Glomerular endothelial cell (primary cell): Measurements from ENCODE around the gene NMBR. TPM values are rescaled to one million over a fixed set of nuclear protein-coding genes. Genes with fewer than 3 reads are reported as not detected.
"Not testable (repeated sequence)": the region's sequence is repeated elsewhere in the genome, so short reads cannot be mapped to it uniquely, and the experiment has no call there.

Experiments used
- DNase-seq: peaks from one replicate; pipeline ENCODE4 v3.0.0-alpha.2; 2011; ENCODE audit warnings: low read depth, low spot score; ENCODE audit errors: extremely low read depth
- total RNA-seq: library from RNA; depleted of rRNA; stranded (reverse); fragments of >200 nt; gene quantifications from 2 replicates; pipeline ENCODE4 v1.2.3, GENCODE V29; 2015

NMBR gene
- total RNA-seq, 1 donor from 2014 or later, result not detected

DNA sequence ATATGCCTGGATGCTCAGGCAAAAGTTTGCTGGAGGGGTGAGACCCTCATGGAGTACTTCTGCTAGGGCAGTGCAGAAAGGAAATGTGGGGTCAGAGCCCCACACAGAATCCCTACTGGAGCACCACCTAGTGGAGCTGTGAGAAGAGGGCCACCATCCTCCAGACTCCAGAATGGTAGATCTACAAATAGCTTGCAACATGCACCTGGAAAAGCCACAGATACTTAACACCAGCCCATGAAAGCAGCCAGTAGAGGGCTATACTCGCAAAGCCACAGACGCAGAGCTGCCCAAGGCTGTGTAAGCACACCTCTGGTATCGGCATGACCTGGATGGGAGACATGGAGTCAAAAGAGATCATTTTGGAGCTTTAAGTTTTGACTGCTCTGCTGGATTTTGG is 74.9 kb downstream of the NMBR start:
- no peak for DNase-seq

DNA sequence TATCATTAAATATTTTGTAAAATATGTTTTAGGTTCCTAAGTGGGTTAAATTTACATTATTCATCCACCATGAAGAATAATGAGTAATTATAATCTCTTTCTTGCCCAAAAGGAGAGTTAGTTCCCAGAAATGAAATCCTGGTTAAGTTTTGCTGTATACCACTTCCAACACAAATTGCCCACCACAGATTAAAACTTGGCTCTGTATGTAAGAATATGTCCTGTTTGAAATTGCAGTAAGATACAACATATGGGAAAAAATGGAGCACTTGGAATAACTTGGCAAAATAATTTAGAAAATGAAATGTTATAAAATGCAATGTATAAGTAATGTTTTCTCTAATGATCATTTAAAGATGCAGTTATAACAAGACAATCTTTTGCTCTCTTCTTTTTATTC is 78.5 kb downstream of the NMBR start:
- DNase-seq, result no peak

DNA sequence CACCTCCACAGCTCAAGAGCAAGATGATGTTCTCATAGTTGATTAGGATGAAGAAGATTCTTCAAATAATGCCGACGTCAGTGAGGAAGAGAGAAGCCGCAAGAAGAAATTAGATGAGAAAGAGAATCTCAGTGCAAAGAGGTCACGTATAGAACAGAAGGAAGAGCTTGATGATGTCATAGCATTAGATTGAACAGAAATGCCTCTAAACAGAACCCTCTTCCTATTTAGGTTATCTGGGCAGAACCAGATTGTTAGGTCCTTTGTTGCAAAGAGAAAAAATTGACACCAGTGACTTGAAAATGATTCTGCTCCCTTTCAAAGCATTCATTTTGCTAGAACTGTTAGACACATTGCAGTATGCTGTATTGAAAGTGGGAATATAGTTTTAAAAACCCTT is 84.1 kb downstream of the NMBR start:
- DNase-seq, result not testable (repeated sequence)

DNA sequence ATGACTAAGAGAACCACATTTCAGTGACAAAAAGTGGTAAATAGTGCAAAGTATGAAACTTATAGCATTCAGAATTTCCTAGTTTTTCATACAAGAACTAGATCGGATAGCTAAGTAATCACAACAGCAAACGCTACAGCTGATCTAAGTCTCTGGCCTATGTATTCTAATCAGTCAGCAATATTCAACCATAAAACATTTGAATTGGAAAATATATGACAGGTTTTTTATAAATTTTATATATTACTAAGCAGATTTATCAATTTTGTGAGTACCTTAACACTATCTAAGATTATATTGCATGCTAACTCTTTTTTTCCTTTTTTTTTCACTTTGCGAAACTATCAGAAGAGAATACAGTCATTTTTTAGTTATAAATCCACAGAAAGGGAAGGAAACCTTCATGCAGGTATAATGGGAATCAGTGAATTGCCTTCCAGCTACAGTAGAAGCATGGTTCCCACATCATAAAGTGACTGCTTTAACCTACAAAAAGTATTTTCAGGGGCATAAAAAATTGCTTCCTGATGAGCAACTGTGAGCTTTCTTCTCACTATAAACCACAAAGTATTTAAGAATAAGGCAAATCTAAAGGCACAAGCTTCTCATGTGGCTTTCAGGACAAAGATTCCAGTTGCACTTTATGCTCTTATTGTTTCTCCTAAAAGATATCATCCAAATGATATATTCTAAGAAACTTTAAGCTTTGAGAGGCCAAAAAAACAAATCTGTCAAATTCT is 88.2 kb downstream of the NMBR start:
- no peak for DNase-seq

DNA sequence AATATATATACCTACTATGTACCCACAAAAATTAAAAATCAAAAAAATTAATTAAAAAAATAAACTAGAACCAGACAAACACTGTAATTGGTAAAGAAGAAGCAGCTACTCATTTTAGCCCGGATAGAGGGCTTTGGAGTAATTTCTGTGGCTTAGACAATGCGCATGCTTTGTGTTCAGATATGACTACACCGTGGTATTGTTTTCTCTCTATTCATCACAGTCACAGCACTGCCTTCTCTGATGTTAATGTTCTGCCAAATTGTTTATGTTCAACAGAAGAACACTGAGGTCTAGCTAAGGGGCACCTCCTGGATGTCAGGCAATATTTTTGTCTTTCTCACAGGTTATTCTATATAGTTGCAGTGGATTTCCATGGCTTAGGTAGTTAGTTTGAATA is 91.7 kb downstream of the NMBR start:
- DNase-seq, result no peak

DNA sequence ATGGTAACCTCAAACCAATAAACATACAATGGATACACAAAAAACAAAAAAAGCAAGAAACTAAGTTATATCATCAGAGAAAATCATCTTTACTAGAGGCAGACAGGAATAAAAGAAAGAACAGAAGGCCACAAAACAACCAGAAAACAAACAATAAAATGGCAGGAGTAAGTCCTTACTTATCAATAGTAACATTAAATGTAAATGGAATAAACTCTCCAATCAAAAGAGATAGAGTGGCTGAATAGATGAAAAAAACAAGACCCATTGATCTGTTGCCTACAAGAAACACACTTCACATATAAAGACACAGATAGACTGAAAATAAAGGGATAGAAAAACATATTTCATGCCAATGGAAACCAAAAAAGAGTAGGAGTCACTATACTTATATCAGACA is 95.5 kb downstream of the NMBR start:
- no peak for DNase-seq

DNA sequence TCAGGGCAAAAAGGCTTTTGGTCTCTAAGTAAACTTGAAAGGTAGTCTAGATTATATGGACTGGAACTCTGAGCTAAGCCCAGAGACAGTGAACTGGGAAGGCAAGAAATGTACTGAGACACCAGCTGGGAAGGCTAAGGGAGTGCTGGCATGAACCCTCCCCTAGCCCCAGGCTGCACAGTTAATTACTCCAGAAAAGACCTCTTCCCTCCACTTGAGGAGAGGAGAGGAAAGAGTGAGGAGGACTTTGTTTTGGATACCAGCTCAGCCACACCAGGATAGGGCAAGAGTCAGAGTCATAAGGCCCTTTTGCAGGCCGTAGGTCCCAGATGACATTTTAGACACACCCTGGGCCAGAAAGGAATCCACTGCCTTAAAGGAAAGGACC is 98.3 kb downstream of the NMBR start:
- no peak for DNase-seq

DNA sequence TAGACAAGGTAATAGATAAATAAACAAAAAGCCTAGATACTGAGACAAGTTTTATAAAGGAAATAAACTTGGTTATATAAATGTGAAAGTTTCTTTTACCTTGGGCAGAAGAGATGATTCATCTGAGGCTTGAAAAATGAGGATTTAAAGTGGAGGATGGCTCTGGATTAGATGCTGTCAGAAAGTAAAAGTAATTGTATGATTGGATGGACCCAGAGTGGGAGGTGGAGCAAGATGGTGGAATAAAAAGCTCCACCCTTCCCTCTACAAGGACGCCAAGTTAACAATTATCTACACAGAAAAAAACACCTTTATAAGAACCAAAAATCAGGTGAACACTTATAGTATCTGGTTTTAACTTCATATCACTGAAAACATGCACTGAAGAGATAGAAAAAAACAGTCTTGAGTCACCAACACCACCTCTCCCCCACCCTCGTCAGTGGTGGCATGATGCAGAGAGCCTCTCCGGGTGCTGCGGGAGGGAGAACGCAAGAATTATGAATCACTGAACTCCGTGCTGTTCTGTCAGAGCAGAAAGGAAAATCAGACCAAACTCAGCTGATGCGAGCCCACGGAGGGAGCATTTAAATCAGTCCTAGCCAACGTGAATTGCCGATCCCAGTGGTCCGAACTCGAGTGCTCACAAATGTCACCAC is 98.9 kb downstream of the NMBR start:
- DNase-seq, result no peak

DNA sequence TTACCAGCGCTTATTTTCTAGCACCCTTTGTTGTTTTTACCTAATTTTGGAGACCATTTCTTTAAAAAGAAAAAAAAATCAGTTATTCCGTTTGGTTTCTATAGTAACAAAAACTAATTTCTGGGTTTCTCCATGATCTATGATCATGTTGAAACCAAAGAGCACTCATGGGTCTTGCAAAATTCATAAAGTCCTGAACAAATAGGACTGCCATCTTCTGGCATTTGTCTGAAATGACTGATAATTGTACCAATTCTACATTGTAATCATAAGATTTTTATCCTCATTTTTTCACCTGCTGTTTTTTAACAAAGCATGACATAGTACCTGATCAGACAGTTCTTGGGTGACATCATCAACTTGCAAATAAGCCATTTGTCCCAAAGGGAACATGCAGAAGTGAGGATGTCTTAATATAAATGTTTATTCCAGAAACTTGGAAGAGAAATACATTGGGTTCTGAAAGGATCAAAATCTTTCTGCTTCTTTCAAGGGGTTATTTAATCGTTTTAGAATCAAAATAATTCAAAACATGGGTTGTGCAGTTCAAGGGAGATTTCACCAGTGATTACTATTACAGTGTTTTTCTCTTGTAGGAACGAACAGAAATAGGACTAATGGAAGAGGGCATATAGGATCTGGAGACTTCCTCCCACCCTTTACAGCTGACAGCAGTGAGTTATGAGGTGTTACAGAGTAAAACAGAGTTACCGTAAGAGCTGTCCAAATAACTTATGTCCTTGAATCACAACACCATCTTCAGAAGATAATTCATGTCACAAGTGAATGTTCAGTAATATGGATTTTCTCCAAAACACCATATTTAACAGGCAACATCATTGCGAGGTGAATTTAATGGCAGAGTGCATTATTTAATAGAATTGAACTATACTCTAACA is 101.3 kb downstream of the NMBR start:
- no peak for DNase-seq

DNA sequence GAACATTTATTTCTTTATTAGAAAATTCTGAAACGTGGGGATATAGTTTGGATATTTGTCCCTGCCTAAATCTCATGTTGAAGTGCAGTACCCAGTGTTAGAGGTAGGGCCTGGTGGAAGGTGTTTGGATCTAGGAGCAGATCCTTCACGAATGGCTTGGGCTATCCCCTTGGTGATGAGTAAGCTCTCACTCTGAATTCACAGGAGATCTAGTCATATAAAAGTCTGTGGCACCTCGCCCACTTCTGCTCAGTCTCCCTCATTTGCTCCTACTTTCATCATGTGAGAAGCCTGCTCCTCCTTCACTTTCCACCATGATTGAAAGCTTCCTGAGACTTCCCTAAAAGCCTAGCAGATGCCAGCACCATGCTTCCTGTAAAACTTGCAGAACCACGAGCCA is 111.0 kb downstream of the NMBR start:
- DNase-seq, result no peak

DNA sequence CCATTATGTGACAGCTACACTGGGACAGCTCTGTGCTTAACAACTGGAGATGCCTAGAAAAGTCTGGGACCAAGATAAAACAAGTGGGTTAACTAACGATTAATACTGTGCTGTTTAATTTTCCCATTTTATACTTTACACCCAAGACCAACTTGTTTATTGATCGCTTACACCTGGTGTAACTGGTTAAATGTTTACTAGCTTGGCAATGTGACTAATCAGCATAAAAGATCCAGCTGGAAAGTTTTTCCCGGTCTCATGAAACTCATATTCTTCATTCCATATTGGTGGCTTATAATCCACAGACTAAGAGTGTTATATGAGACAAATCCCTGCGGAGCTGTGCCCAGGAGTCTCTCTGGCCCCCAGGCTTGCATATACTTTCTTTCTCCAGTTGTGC is 115.9 kb downstream of the NMBR start:
- no peak for DNase-seq

DNA sequence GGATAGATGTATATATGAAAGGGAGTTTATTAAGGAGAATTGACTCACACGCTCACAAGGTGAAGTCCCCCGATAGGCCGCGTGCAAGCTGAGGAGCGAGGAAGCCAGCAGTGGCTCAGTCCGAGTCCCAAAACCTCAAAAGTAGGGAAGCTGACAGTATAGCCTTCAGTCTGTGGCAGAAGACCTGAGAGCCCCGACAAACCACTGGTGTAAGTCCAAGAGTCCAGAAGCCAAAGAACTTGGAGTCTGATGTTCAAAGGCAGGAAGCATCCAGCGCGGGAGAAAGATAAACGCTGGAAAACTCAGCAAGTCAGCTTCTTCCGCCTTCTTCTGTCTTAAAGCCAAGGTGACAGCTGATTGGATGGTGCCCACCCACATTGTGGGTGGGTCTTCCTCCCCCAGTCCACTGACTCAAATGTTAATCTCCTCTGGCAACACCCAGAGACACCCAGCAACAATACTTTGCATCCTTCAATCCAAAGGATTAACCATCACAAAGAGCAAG is 116.8 kb downstream of the NMBR start:
- DNase-seq, result no peak

DNA sequence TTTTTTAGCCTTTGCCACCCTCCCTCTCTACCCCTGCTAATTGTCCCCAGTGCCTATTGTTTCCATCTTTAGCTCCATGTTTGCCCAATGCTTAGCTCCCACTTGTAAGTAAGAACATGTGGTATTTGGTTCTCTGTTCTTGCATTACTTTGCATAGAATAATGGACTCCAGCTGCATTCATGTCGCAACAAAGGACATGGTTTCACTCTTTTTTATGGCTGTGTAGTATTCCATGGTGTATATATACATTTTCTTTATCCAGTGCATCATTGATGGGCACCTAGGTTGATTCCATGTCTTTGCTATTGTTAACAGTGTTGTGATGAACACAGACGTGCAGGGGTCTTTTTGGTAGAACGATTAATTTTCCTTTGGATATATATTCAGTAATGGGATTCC is 118.4 kb downstream of the NMBR start:
- DNase-seq, result no peak

DNA sequence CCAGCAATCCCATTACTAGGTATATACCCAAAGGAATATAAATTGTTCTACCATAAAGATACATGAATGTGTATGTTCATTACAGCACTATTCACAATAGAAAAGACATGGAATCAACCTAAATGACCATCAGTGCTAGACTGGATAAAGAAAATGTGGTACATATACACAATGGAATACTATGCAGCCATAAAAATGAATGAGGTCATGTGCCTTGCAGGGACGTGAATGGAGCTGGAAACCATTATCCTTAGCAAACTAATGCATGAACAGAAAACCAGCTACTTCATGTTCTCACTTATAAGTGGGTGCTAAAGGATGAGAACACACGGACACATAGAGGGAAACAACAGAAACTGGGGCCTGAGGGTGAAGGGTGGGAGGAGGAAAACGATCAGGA is 119.1 kb downstream of the NMBR start:
- not testable (repeated sequence) for DNase-seq

DNA sequence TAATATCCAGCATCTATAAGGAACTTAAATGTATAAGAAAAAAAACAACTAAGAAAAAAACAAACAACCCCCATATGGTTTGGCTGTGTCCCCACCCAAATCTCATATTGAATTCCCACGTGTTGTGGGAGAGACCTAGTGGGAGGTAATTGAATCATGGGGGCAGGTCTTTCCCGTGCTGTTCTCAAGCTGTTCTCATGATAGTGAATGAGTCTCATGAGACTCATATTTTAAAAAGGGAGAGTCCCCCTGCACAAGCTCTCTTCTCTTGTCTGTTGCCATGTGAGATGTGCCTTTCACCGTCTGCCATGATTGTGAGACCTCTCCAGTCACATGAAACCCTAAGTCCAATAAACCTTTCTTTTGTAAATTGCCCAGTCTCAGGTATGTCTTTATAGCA is 119.8 kb downstream of the NMBR start:
- DNase-seq, result no peak

DNA sequence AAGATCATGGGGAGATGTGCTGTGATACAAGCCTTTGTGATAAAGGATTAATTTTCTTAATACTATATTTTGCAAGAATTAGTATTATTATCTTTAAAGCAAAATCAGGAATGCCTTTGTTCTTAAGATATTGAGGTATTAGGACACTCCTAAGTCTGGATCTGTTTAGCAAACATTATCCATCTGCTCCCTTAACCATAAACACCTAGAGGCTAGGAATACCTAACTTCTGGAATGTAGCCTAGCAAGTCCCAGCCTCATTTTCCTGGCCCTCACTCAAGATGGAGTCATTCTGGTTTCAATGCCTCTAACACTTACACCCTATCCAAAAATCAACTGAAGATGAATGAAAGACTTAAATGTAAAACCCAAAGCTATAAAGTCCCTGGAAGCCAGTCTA is 120.5 kb downstream of the NMBR start:
- no peak for DNase-seq

Other genes starting within 250 kb of the NMBR start
- not detected in 2 replicates for gene GJE1, start 14.2 kb downstream of the NMBR start, total RNA-seq
- gene VTA1, start 141 bp upstream of the NMBR start, total RNA-seq, result 37.7 and 50.2 TPM in 2 replicates
- 65.2 and 79.5 TPM in 2 replicates for gene ADGRG6, start 154.9 kb upstream of the NMBR start, total RNA-seq